ENCODE data around the gene CKAP5. TPM values are rescaled to one million over a fixed set of nuclear protein-coding genes. Genes with fewer than 3 reads are reported as not detected.
"Not testable (repeated sequence)": the region's sequence is repeated elsewhere in the genome, so short reads cannot be mapped to it uniquely, and the experiment has no call there.

CKAP5 gene
- total RNA-seq, 6 donors from 2014 or later = 24.4 to 48.3 (median 38.1) TPM

GRCh38 chr11:46721286-46721685 lies 124.8 kb downstream of the CKAP5 start:
- TF ChIP-seq POLR2A (IDR thresholded peaks at IDR 0.05) (no peak), CTCF (IDR thresholded peaks at IDR 0.05) (no peak), EP300 (IDR thresholded peaks at IDR 0.05) (no peak), POLR2AphosphoS5 (IDR thresholded peaks at IDR 0.05) (no peak)
- ATAC-seq (ENCODE audit: low FRiP score in 2 of 2) = no peak
- no peak for DNase-seq
- H3K27me3 ChIP-seq = no peaks in the 10 kb centered on the region
- H3K4me3 ChIP-seq = no peak overlapping the region
- no peak overlapping the region for H3K27ac ChIP-seq
- no peaks in the 10 kb centered on the region for H3K36me3 ChIP-seq
- no peaks in the 10 kb centered on the region for H3K9me3 ChIP-seq
- 81 to 86% methylated on average over 6 of the region's 6 CpGs for WGBS, 2 donors
- H3K4me1 ChIP-seq = peaks cover 2 to 6% (median 5%) of the 10 kb centered on the region in 4 donors

- Histone ChIP-seq H3K9me3 (no peaks in the 10 kb centered on the region), H3K27me3 (no peaks in the 10 kb centered on the region), H3K36me3 (no peaks in the 10 kb centered on the region), H3K4me1 (peaks cover 2 to 6% (median 5%) of the 10 kb centered on the region in 4 donors), H3K27ac (no peak overlapping the region), H3K4me3 (no peak overlapping the region)
- ATAC-seq (ENCODE audit: low FRiP score in 2 of 2) (peak in 1 of 2 donors; percentile 9), DNase-seq (peak in 1 of 2 donors; percentile 74)
- 88 to 90% methylated on average over 18 to 25 of the region's 25 CpGs for WGBS, 2 donors
- TF ChIP-seq CTCF (IDR thresholded peaks at IDR 0.05) (no peak), EP300 (IDR thresholded peaks at IDR 0.05) (no peak), POLR2A (IDR thresholded peaks at IDR 0.05) (no peak), POLR2AphosphoS5 (IDR thresholded peaks at IDR 0.05) (no peak)
These were observed 126.4 kb downstream of the CKAP5 start for GRCh38 chr11:46719543-46720218.

- DNase-seq (no peak), ATAC-seq (ENCODE audit: low FRiP score in 2 of 2) (peak in 1 of 2 donors; percentile 58)
- no peak within 1 kb of the TSS for H3K4me3 ChIP-seq
These were observed 127.0 kb downstream of the CKAP5 start, which contains the start of gene F2 for GRCh38 chr11:46719048-46719542. Gene F2 (plus strand): TSS chr11:46719213. CDS start chr11:46719236, 23 bp downstream.

GRCh38 chr11:46718155-46719019 lies 127.7 kb downstream of the CKAP5 start:
- Histone ChIP-seq H3K4me1 (peaks cover 2 to 6% (median 5%) of the 10 kb centered on the region in 4 donors), H3K9me3 (no peaks in the 10 kb centered on the region), H3K27ac (no peak overlapping the region), H3K27me3 (no peaks in the 10 kb centered on the region), H3K4me3 (no peak overlapping the region), H3K36me3 (no peaks in the 10 kb centered on the region)
- TF ChIP-seq CTCF (IDR thresholded peaks at IDR 0.05) (no peak), POLR2A (IDR thresholded peaks at IDR 0.05) (no peak), POLR2AphosphoS5 (IDR thresholded peaks at IDR 0.05) (no peak), EP300 (IDR thresholded peaks at IDR 0.05) (no peak)
- no peak for DNase-seq
- ATAC-seq (ENCODE audit: low FRiP score in 2 of 2) = peak in 1 of 2 donors; percentile 56
- 68 to 74% methylated on average over 9 to 11 of the region's 11 CpGs for whole genome bisulfite sequencing, 2 donors

More at GRCh38 chr11:46719048-46719542, 127.0 kb downstream of the CKAP5 start, which contains the start of gene F2:
- no peaks in the 10 kb centered on the region for H3K9me3 ChIP-seq
- H3K27ac ChIP-seq = no peak within 1 kb of the TSS
- H3K4me1 ChIP-seq = peaks cover 2 to 6% (median 5%) of the 10 kb centered on the region in 4 donors
- no peaks in the 10 kb centered on the region for H3K36me3 ChIP-seq
- no peaks in the 10 kb centered on the region for H3K27me3 ChIP-seq
- WGBS, 2 donors = 95 to 96% methylated on average over 7 of the region's 7 CpGs
- TF ChIP-seq EP300 (IDR thresholded peaks at IDR 0.05) (no peak), CTCF (IDR thresholded peaks at IDR 0.05) (no peak), POLR2AphosphoS5 (IDR thresholded peaks at IDR 0.05) (no peak), POLR2A (IDR thresholded peaks at IDR 0.05) (no peak)

GRCh38 chr11:46717825-46718154 lies 128.3 kb downstream of the CKAP5 start:
- WGBS, 2 donors = 92 to 94% methylated on average over 2 of the region's 2 CpGs
- not testable (repeated sequence) for ATAC-seq (ENCODE audit: low FRiP score in 2 of 2); DNase-seq

More at GRCh38 chr11:46717825-46718154, 128.3 kb downstream of the CKAP5 start:
- not testable (repeated sequence) for H3K4me3 ChIP-seq, H3K27ac ChIP-seq, H3K4me1 ChIP-seq, H3K27me3 ChIP-seq, H3K36me3 ChIP-seq, H3K9me3 ChIP-seq
